ENCODE results near the gene SLC16A5. TPM values are rescaled to one million over a fixed set of nuclear protein-coding genes. Genes with fewer than 3 reads are reported as not detected.

Gene SLC16A5
- total and polyA plus RNA-seq, 12 donors = 0.77 to 3.9 (median 1.7) TPM

DNA sequence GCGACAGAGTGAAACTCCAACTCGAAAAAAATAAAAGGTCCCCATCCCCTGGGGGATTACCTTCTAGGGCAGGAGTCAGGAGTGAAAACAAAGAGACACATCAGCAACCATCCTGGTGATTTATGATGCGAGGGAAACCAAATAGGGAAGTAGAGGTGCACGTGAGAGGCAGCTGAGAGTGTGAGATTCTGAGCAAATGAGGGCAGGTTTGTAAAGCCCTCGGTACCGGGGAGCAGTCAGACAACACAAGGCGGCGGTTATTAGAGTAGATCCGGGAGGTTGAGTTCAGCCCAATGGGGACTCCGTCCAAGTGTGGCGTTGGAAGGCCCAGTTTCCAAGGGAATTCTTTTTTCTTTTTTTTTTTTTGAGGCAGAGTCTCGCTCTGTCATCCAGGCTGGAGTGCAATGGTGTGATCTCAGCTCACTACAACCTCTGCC lies 14.6 kb downstream of the SLC16A5 start:
- Histone ChIP-seq H3K9me3 (replicated peaks in 1 of 3) (no peaks in the 10 kb centered on the region), H3K27ac (no peak overlapping the region), H3K27me3 (no peaks in the 10 kb centered on the region), H3K36me3 (replicated peaks in 1 of 2) (no peaks in the 10 kb centered on the region), H3K4me1 (replicated peaks in 1 of 2) (no peaks in the 10 kb centered on the region), H3K4me3 (no peak overlapping the region)
- intact Hi-C loops (cut with DNase I) = loop anchor here (10.0 kb wide), 2 partner anchors 48 to 138 kb away; no protein-coding TSS in a partner anchor
- DNase-seq = no peak
- 52 to 71% (median 61%) methylated on average over 12 of the region's 12 CpGs for WGBS, 4 donors
- no peak for TF ChIP-seq POLR2A (IDR thresholded peaks at IDR 0.05)
- TF ChIP-seq, protein P1, sequence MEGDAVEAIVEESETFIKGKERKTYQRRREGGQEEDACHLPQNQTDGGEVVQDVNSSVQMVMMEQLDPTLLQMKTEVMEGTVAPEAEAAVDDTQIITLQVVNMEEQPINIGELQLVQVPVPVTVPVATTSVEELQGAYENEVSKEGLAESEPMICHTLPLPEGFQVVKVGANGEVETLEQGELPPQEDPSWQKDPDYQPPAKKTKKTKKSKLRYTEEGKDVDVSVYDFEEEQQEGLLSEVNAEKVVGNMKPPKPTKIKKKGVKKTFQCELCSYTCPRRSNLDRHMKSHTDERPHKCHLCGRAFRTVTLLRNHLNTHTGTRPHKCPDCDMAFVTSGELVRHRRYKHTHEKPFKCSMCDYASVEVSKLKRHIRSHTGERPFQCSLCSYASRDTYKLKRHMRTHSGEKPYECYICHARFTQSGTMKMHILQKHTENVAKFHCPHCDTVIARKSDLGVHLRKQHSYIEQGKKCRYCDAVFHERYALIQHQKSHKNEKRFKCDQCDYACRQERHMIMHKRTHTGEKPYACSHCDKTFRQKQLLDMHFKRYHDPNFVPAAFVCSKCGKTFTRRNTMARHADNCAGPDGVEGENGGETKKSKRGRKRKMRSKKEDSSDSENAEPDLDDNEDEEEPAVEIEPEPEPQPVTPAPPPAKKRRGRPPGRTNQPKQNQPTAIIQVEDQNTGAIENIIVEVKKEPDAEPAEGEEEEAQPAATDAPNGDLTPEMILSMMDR (IDR thresholded peaks at IDR 0.05) = no peak

DNA sequence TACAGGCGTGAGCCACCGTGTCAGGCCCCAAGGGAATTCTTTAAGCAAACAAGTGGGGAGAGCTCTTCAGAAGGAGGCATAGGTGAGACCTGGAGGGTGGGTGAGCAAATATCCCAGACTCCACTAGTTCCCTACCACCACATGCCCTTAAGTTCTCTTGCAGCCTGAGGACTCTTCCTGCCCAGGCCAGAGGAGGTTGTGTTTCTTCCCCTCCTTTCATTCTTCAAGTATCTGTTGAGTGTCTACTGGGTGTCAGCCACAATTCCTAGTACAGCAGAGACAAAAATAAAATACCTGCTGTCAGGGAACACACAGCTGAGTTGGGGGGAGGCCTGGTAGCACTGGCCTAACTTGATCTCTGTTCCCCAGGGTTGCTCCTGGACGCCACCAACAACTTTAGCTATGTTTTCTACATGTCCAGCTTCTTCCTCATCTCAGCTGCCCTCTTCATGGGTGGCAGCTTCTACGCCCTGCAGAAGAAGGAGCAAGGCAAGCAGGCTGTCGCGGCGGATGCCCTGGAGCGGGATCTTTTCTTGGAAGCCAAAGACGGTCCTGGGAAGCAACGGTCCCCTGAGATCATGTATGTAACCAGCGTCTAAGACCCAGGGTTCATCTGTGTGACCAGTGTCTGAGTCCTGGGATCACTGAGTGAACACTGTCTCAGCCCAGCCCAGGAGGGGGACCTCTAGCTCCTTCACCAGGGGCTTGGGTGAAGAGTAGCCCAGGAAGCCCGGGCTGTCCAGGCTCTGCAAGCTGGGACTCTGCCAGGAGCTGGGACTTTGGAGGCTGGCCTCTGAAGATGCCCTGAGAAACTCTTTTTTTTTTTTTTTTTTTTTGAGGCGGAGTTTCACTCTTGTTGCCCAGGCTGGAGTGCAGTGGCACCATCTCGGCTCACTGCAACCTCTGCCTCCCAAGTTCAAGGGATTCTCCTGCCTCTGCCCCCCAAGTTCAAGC lies 16.1 kb downstream of the SLC16A5 start:
- Histone ChIP-seq H3K4me3 (no peak overlapping the region), H3K27ac (no peak overlapping the region), H3K9me3 (replicated peaks in 1 of 3) (no peaks in the 10 kb centered on the region), H3K36me3 (replicated peaks in 1 of 2) (no peaks in the 10 kb centered on the region), H3K4me1 (replicated peaks in 1 of 2) (peaks cover 0 to under 1% of the 10 kb centered on the region in 2 donors), H3K27me3 (no peaks in the 10 kb centered on the region)
- WGBS, 4 donors = 85 to 88% (median 87%) methylated on average over 11 to 14 of the region's 14 CpGs
- no peak for TF ChIP-seq POLR2A (IDR thresholded peaks at IDR 0.05)
- TF ChIP-seq, protein P1 (IDR thresholded peaks at IDR 0.05) = no peak
- no peak for DNase-seq
- intact Hi-C loops (cut with DNase I) = loop anchor here (10.0 kb wide), 2 partner anchors 49 to 139 kb away; no protein-coding TSS in a partner anchor

DNA sequence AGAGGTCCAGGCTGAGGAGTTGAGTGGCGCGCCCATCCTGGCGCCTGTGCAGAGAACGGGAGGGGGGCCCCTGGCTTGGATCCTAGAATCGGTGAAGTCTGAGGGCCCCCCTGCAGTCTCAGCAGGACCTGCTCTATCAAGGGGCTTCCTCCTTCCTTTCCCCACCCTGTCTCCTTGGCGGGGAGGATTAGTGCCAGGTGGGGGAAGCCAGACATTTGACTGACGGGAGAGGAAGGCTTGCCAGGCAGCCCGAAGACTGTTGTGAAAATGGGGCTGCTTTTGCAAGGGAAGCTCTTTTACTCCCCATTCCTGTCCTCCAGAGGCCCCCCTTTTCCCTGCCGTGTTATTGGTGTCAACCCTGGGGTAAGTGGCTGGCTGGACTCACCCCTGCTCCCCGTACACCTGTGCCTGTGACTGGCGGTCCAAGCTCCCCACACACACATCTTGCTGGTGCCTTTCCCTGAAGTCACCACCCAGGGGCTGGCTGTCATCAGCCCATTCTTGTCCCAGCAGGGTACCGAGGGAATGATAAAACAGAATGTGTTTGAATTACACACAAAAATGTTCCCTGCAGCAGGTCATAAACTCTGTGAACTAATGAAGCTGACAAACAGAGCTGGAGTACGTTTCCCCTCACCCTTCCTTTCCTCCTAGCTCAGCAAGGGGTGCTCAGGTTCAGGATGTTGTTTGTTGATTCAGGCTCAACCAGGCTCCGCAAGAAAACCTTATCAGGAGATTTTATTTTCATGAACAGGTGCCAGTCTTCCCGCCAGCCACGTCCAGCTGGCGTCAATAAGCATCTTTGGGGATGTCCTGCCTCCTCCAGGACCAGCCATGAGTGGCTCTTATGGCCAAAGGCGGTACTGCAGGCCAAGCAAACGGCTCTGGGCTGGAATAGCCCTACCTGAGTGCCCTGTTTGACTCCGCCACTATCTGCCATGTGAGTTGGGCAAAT lies 17.6 kb downstream of the SLC16A5 start:
- Histone ChIP-seq H3K36me3 (replicated peaks in 1 of 2) (no peaks in the 10 kb centered on the region), H3K9me3 (replicated peaks in 1 of 3) (no peaks in the 10 kb centered on the region), H3K4me3 (no peak overlapping the region), H3K27me3 (no peaks in the 10 kb centered on the region), H3K4me1 (replicated peaks in 1 of 2) (peaks cover 0 to 8% of the 10 kb centered on the region in 2 donors), H3K27ac (no peak overlapping the region)
- TF ChIP-seq, protein P1 (IDR thresholded peaks at IDR 0.05) = peak; percentile 67 to 84 (median 74)
- TF ChIP-seq POLR2A (IDR thresholded peaks at IDR 0.05) = no peak
- peak in 6 of 7 donors; percentile 50 to 81 (median 70) for DNase-seq
- intact Hi-C loops (cut with DNase I) = loop anchor here (5.0 to 10.0 kb wide), 3 partner anchors 43 to 141 kb away; no protein-coding TSS in a partner anchor
- 50 to 60% (median 55%) methylated on average over 16 to 20 of the region's 20 CpGs for WGBS, 4 donors
